ENCODE measurements around the gene TSN.
"Not testable (repeated sequence)": the region's sequence is repeated elsewhere in the genome, so short reads cannot be mapped to it uniquely, and the experiment has no call there.

DNA sequence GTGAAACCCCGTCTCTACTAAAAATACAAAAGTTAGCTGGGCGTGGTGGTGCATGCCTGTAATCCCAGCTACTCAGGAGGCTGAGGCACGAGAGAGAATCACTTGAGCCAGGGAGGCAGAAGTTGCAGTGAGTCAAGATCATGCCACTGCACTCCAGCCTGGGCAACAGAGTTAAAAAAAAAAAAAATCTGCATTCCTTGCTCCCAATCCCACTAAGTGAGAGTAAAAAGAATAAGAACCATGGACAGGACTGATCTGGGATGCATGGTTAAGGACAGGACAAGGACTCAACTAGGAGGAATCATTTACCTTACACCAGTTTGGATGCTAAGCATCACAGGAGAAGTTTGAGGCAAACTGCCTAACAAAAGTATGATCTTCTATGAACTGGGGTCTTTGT, 44.0 kb upstream of the TSN start:
- TF ChIP-seq, protein P1, sequence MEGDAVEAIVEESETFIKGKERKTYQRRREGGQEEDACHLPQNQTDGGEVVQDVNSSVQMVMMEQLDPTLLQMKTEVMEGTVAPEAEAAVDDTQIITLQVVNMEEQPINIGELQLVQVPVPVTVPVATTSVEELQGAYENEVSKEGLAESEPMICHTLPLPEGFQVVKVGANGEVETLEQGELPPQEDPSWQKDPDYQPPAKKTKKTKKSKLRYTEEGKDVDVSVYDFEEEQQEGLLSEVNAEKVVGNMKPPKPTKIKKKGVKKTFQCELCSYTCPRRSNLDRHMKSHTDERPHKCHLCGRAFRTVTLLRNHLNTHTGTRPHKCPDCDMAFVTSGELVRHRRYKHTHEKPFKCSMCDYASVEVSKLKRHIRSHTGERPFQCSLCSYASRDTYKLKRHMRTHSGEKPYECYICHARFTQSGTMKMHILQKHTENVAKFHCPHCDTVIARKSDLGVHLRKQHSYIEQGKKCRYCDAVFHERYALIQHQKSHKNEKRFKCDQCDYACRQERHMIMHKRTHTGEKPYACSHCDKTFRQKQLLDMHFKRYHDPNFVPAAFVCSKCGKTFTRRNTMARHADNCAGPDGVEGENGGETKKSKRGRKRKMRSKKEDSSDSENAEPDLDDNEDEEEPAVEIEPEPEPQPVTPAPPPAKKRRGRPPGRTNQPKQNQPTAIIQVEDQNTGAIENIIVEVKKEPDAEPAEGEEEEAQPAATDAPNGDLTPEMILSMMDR (conservative IDR thresholded peaks at IDR 0.05): not testable (repeated sequence)
- TF ChIP-seq ZFX (IDR thresholded peaks at IDR 0.05): not testable (repeated sequence)
